SK-N-MC (cell line): ENCODE measurements around the gene F2RL2.

Experiments used
- EZH2 ChIP-seq: fragments of 200-600 bp; sonication (generic); IDR thresholded peaks from one replicate; pipeline ENCODE4 v1.6.1; 2017; ENCODE audit warnings: antibody characterized with exemption
- POLR2AphosphoS5 ChIP-seq: IDR thresholded peaks from 2 replicates; pipeline ENCODE4 v1.6.1; 2012; ENCODE audit warnings: mild to moderate bottlenecking, low read depth, low read length, borderline replicate concordance

DNA sequence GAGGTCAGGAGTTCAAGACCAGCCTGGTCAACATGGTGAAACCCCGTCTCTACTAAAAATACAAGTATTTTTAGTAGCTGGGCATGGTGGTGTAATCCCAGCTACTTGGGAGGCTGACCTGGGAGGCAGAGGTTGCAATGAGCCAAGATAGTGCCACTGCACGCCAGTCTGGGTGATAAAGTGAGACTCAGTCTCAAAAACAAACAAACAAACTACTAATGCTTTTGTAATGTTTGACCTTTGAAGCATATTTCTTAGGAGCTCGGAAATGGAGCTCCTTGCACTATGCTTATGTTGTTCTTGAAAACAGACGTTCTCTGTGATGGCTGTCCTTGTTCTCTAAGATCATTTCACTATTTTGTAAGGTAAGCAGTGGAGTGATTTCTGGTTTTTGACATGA is 6.0 kb downstream of the F2RL2 start:
- TF ChIP-seq EZH2 = no peak
- TF ChIP-seq POLR2AphosphoS5 = no peak
